Spleen (tissue), 11 donors: Measurements from ENCODE around the gene NCOA3. TPM values are rescaled to one million over a fixed set of nuclear protein-coding genes. Genes with fewer than 3 reads are reported as not detected.

Experiments used
- DNase-seq: peaks from one replicate; pipeline ENCODE4 v3.0.0-alpha.2; 2020
- H3K27ac ChIP-seq, 8 donors: fragments of 200-600 bp; sonication (generic) in 7 of 8; 1 replicate in 4 of 8; 2 replicates in 4 of 8; pipeline versions ENCODE4 v1.5.0 to v1.8.0; 2016 to 2021; ENCODE audit warnings: inconsistent platforms in 4 of 8, mild to moderate bottlenecking in 4 of 8, moderate library complexity in 1 of 8
- H3K27me3 ChIP-seq, 7 donors: fragments of 200-600 bp; sonication (generic) in 6 of 7; replicated peaks in 1 of 7; 1 replicate in 4 of 7; 2 replicates in 3 of 7; pipeline versions ENCODE4 v1.5.0 to v1.8.0; 2016 to 2021; ENCODE audit warnings: inconsistent platforms in 3 of 7, mild to moderate bottlenecking in 1 of 7
- H3K36me3 ChIP-seq, 6 donors: fragments of 200-600 bp; sonication (generic) in 5 of 6; 1 replicate in 4 of 6; 2 replicates in 2 of 6; pipeline versions ENCODE4 v1.5.0 to v1.8.0; 2016 to 2021; ENCODE audit warnings: inconsistent platforms in 2 of 6
- H3K4me1 ChIP-seq, 6 donors: fragments of 200-600 bp; sonication (generic) in 5 of 6; 1 replicate in 3 of 6; 2 replicates in 3 of 6; pipeline versions ENCODE4 v1.5.0 to v1.8.0; 2016 to 2021; ENCODE audit warnings: inconsistent platforms in 3 of 6
- H3K4me3 ChIP-seq, 8 donors: fragments of 200-600 bp; sonication (generic) in 7 of 8; 1 replicate in 4 of 8; 2 replicates in 4 of 8; pipeline versions ENCODE4 v1.5.0 to v1.8.0; 2016 to 2021; ENCODE audit warnings: inconsistent platforms in 4 of 8, mild to moderate bottlenecking in 4 of 8, moderate library complexity in 2 of 8
- H3K9me3 ChIP-seq, 8 donors: fragments of 200-600 bp; sonication (generic) in 7 of 8; 1 replicate in 4 of 8; 2 replicates in 4 of 8; pipeline versions ENCODE4 v1.5.0 to v1.8.0; 2016 to 2021; ENCODE audit warnings: inconsistent platforms in 4 of 8
- POLR2A ChIP-seq, 3 donors: fragments of 450-650 bp; IDR thresholded peaks; one replicate each; pipeline ENCODE4 v1.5.1; 2017; ENCODE audit warnings: antibody characterized with exemption in 3 of 3, mild to moderate bottlenecking in 1 of 3
- POLR2AphosphoS5 ChIP-seq, 3 donors: sonication (generic); formaldehyde crosslinking; IDR thresholded peaks; one replicate each; pipeline ENCODE4 v1.5.1; 2017; ENCODE audit warnings: antibody characterized with exemption in 3 of 3
- WGBS, 5 donors: extraction: QIAGEN DNeasy Blood & Tissue Kit in 3 of 5; methylation state at CpG; one replicate each; pipeline versions ENCODE4 v1.1.5 to v1.1.7; 2013 to 2018; 5-methylcytosine and 5-hydroxymethylcytosine counted together
- intact Hi-C: fragments of 100-400 bp; cut with DNase I; formaldehyde crosslinking; loops from one replicate; pipeline ENCODE4 v1.15.0; 2023; ENCODE audit warnings: low total_unique reads
- polyA plus RNA-seq, 3 donors: library from polyadenylated mRNA; stranded (reverse); fragments of 200-250 nt; gene quantifications; one replicate each; pipeline ENCODE4 v1.2.1, GENCODE V29; 2013
- total RNA-seq, 7 donors: library from RNA; depleted of rRNA in 3 of 7; stranded (reverse); fragments of >200 nt in 3 of 7; fragmentation: NEBNext Ultra II Directional in 4 of 7; extraction: Animal tissue kit (Norgen Biotek cat#: 25700) in 4 of 7; gene quantifications; one replicate each; pipeline versions ENCODE4 v1.1.0 to v1.2.1, GENCODE V29; 2016 to 2021
- TF ChIP-seq, protein P1 (sequence below), 11 experiments: fragments of 200-600 bp in 7 of 11; fragments of 450-650 bp in 4 of 11; sonication (generic) in 4 of 11; IDR thresholded peaks in 8 of 11; conservative IDR thresholded peaks in 3 of 11; 1 replicate in 7 of 11; 2 replicates in 4 of 11; pipeline versions ENCODE4 v1.4.0 to v1.8.0; 2016 to 2021; ENCODE audit warnings: antibody characterized with exemption in 11 of 11, inconsistent platforms in 4 of 11, mild to moderate bottlenecking in 1 of 11
- donor health status: healthy with polysubstance abuse.
- donor health status: DM: no; HTN: no; CAD: no; lungs with moderate emphysema.
- donor health status: DM: no; HTN: no; CAD: no.
- donor health status: Bipolar disorder and iron deficiency.
- donor health status: healthy.
- donor health status: DM: no; HTN: no; CAD: no.
- donor health status: DM: yes; HTN: yes; CAD: no.

NCOA3 gene
- total and polyA plus RNA-seq, 10 donors = 12.5 to 93.7 (median 82.2) TPM

DNA sequence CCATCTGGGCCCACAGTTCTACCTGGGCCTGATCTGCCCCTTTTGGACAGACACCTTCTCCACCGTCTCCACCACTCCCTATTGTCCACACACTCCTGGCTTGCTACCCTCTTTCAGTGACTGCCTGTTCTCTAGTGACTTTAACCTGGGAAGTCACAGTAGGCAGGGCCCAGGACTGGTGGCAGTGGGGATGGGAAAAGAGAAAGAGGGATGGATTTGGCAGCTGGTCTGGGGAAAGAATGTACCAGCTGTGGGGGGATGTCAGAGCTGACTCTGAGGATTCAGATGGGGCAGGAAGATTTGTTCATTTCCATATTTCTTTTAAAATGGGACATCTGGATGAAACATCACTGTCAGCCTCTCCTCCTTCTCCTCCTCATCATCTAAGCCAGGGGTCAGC, 198.1 kb downstream of the NCOA3 start:
- Histone ChIP-seq H3K4me3 (no peak overlapping the region), H3K4me1 (peaks cover 0 to 5% (median 0%) of the 10 kb centered on the region in 6 donors), H3K36me3 (no peaks in the 10 kb centered on the region), H3K27ac (peak overlapping the region in 1 of 8 donors; percentile 5), H3K27me3 (no peaks in the 10 kb centered on the region), H3K9me3 (no peaks in the 10 kb centered on the region)
- 69 to 100% (median 92%) methylated on average over 1 of the region's 1 CpG for WGBS, 5 donors
- intact Hi-C loops = no loop called here
- no peak for DNase-seq
- TF ChIP-seq POLR2A (IDR thresholded peaks at IDR 0.05) = no peak
- no peak for TF ChIP-seq POLR2AphosphoS5 (IDR thresholded peaks at IDR 0.05)
- TF ChIP-seq, protein P1, sequence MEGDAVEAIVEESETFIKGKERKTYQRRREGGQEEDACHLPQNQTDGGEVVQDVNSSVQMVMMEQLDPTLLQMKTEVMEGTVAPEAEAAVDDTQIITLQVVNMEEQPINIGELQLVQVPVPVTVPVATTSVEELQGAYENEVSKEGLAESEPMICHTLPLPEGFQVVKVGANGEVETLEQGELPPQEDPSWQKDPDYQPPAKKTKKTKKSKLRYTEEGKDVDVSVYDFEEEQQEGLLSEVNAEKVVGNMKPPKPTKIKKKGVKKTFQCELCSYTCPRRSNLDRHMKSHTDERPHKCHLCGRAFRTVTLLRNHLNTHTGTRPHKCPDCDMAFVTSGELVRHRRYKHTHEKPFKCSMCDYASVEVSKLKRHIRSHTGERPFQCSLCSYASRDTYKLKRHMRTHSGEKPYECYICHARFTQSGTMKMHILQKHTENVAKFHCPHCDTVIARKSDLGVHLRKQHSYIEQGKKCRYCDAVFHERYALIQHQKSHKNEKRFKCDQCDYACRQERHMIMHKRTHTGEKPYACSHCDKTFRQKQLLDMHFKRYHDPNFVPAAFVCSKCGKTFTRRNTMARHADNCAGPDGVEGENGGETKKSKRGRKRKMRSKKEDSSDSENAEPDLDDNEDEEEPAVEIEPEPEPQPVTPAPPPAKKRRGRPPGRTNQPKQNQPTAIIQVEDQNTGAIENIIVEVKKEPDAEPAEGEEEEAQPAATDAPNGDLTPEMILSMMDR (IDR thresholded peaks at IDR 0.05 in 8 of 11, conservative IDR thresholded peaks at IDR 0.05 in 3 of 11) = no peak

DNA sequence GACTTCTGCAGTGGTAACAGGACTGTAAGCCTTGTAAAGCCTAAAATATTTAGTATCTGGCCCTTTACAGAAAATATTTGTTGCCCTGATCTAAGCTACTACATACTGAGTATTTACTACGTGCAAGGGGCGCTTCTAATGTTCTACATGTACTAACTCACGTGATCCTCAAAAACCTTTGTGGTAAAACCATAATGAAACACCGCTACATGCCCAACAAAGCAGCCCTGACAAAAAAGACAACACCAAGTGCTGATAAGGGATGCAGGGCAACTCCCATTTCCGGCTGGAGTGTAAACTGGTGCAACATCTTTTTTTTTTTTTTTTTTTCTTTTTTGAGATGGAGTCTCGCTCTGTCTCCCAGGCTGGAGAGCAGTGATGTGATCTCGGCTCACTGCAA, 198.6 kb downstream of the NCOA3 start:
- Histone ChIP-seq H3K4me1 (peaks cover 0 to 1% (median 0%) of the 10 kb centered on the region in 6 donors), H3K4me3 (no peak overlapping the region), H3K36me3 (no peaks in the 10 kb centered on the region), H3K27ac (no peak overlapping the region), H3K27me3 (no peaks in the 10 kb centered on the region), H3K9me3 (no peaks in the 10 kb centered on the region)
- TF ChIP-seq POLR2A (IDR thresholded peaks at IDR 0.05) (no peak), POLR2AphosphoS5 (IDR thresholded peaks at IDR 0.05) (no peak)
- TF ChIP-seq, protein P1 (IDR thresholded peaks at IDR 0.05 in 8 of 11, conservative IDR thresholded peaks at IDR 0.05 in 3 of 11) = no peak
- DNase-seq = no peak
- intact Hi-C loops = no loop called here
- WGBS, 5 donors = 76 to 82% (median 78%) methylated on average over 7 of the region's 7 CpGs

DNA sequence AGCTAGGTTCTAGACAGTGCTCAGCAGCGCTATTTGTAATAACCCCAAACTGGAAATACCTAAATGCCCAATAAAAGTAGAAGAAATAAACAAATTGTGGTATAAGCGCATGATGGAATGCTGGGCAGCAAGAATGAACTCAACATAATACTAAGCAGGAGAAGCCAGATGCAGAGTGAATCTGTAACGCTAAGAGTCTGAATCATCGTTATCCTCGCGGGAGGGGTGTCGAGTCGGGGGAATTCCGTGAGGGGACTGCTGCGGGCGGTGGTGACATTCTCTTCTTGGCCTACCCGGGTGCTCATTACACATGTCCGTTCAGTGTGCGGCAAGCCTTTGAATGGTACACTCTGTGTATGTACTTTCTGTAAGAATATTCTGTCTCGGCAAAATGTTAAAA, 199.9 kb downstream of the NCOA3 start:
- no peaks in the 10 kb centered on the region for H3K36me3 ChIP-seq
- intact Hi-C loops = no loop called here
- no peak overlapping the region for H3K27ac ChIP-seq
- no peak overlapping the region for H3K4me3 ChIP-seq
- H3K4me1 ChIP-seq = no peaks in the 10 kb centered on the region
- H3K27me3 ChIP-seq = no peaks in the 10 kb centered on the region
- TF ChIP-seq, protein P1 (IDR thresholded peaks at IDR 0.05 in 8 of 11, conservative IDR thresholded peaks at IDR 0.05 in 3 of 11) = no peak
- no peak for TF ChIP-seq POLR2AphosphoS5 (IDR thresholded peaks at IDR 0.05)
- TF ChIP-seq POLR2A (IDR thresholded peaks at IDR 0.05) = no peak
- no peaks in the 10 kb centered on the region for H3K9me3 ChIP-seq
- DNase-seq = no peak
- 77 to 94% (median 85%) methylated on average over 15 of the region's 15 CpGs for whole genome bisulfite sequencing, 5 donors

DNA sequence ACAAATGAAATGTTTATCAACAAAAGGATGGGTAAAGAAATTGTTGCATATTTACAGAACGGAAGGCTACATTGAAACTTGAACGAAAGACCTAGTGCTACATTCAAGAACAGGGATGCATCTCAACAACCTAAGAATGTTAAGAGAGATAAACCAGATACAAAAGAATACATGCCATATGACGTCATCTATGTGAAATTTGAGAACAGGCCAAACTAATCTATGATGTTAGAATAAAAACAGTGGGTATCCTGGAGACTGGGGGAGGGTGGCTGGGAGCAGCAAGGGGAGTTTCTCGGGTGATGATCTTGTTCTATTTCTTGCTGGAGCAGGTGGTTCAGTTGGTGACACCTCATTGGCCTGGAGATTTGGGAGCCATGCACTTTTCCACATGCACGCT, 202.1 kb downstream of the NCOA3 start:
- WGBS, 5 donors = 79 to 89% (median 84%) methylated on average over 5 of the region's 5 CpGs
- no peak overlapping the region for H3K4me3 ChIP-seq
- intact Hi-C loops = no loop called here

More for the DNA sequence above, 202.1 kb downstream of the NCOA3 start:
- TF ChIP-seq POLR2A (IDR thresholded peaks at IDR 0.05) (no peak), POLR2AphosphoS5 (IDR thresholded peaks at IDR 0.05) (no peak)
- TF ChIP-seq, protein P1 (IDR thresholded peaks at IDR 0.05 in 8 of 11, conservative IDR thresholded peaks at IDR 0.05 in 3 of 11) = no peak
- peaks cover 0 to 10% (median 2%) of the 10 kb centered on the region in 6 donors for H3K4me1 ChIP-seq
- H3K27me3 ChIP-seq = no peaks in the 10 kb centered on the region
- no peak overlapping the region for H3K27ac ChIP-seq
- no peak for DNase-seq
- H3K36me3 ChIP-seq = no peaks in the 10 kb centered on the region
- H3K9me3 ChIP-seq = no peaks in the 10 kb centered on the region
